B cell (primary cell): ENCODE data around the gene PPP1R13B. TPM values are rescaled to one million over a fixed set of nuclear protein-coding genes. Genes with fewer than 3 reads are reported as not detected.

ENCODE experiments used
- ATAC-seq: fragments of 200-7000 bp; cut with Tn5 transposase; one replicate; pipeline ENCODE4 v1.10.0; 2021; ENCODE audit warnings: low read depth, mild to moderate bottlenecking, moderate number of reproducible peaks, moderate library complexity
- CTCF ChIA-PET: fragments of 350-600 bp; sonication (Branson Sonifier 250); formaldehyde crosslinking; loops from one replicate; lab custom pipeline; 2021; ENCODE audit warnings: antibody characterized with exemption, inconsistent platforms; lab: Charles Lee
- POLR2A ChIA-PET: fragments of 350-600 bp; sonication (Branson Sonifier 250); formaldehyde crosslinking; loops from one replicate; lab custom pipeline; 2021; ENCODE audit warnings: antibody characterized with exemption; lab: Charles Lee
- DNase-seq: peaks from one replicate; pipeline ENCODE4 v3.0.0; 2013
- H2AFZ ChIP-seq: 2 replicates; pipeline ENCODE4 v1.6.1; 2012; ENCODE audit warnings: mild to moderate bottlenecking, low read depth, low read length; ENCODE audit not compliant: insufficient read depth, poor library complexity, severe bottlenecking
- H3K27ac ChIP-seq, 2 donors: 1 replicate in 1 of 2; 2 replicates in 1 of 2; pipeline ENCODE4 v1.5.1; 2012 to 2013; ENCODE audit warnings: low read length in 2 of 2, mild to moderate bottlenecking in 2 of 2, moderate library complexity in 1 of 2
- H3K27me3 ChIP-seq, 4 experiments: fragments of 200-600 bp in 1 of 4; sonication (generic) in 1 of 4; replicated peaks in 1 of 4; 1 replicate in 2 of 4; 2 replicates in 2 of 4; pipeline versions ENCODE4 v1.6.1 to v1.7.0; 2013 to 2016; ENCODE audit warnings: low read length in 3 of 4, mild to moderate bottlenecking in 2 of 4, mixed read lengths in 1 of 4, moderate library complexity in 1 of 4; ENCODE audit not compliant: insufficient read depth in 4 of 4, control insufficient read depth in 3 of 4; ENCODE audit errors: control extremely low read depth in 1 of 4
- H3K36me3 ChIP-seq, 2 experiments: replicated peaks in 1 of 2; 1 replicate in 1 of 2; 2 replicates in 1 of 2; pipeline versions ENCODE4 v1.6.1 to v1.7.1; 2013; ENCODE audit warnings: low read length in 1 of 2; ENCODE audit not compliant: insufficient read depth in 2 of 2, control insufficient read depth in 1 of 2; ENCODE audit errors: control extremely low read depth in 1 of 2, extremely low read depth in 1 of 2
- H3K4me1 ChIP-seq, 2 donors: fragments of 200-600 bp in 1 of 2; sonication (generic) in 1 of 2; 1 replicate in 1 of 2; 2 replicates in 1 of 2; pipeline versions ENCODE4 v1.5.1 to v1.6.1; 2013 to 2017; ENCODE audit warnings: low read length in 2 of 2; ENCODE audit not compliant: control insufficient read depth in 2 of 2, insufficient read depth in 2 of 2
- H3K4me2 ChIP-seq: replicated peaks from 2 replicates; pipeline ENCODE3; 2012; ENCODE audit warnings: mild to moderate bottlenecking, low read depth, low read length; ENCODE audit not compliant: poor library complexity, severe bottlenecking
- H3K4me3 ChIP-seq, 5 experiments: fragments of 200-600 bp in 1 of 5; sonication (generic) in 1 of 5; 1 replicate in 3 of 5; 2 replicates in 2 of 5; pipeline versions ENCODE4 v1.5.1 to v1.7.0; 2011 to 2016; ENCODE audit warnings: low read length in 4 of 5, mild to moderate bottlenecking in 4 of 5, low read depth in 2 of 5, control low read depth in 1 of 5, moderate library complexity in 1 of 5; ENCODE audit not compliant: insufficient read depth in 1 of 5; ENCODE audit errors: control extremely low read depth in 1 of 5, extremely low read depth in 1 of 5
- H3K79me2 ChIP-seq: fragments of 200-600 bp; sonication (generic); one replicate; pipeline ENCODE4 v1.6.0; 2016; ENCODE audit warnings: low read length; ENCODE audit not compliant: control insufficient read depth, insufficient read depth
- H3K9ac ChIP-seq: fragments of 200-600 bp; sonication (generic); 2 replicates; pipeline ENCODE4 v1.6.1; 2017; ENCODE audit warnings: mild to moderate bottlenecking, low read length, moderate library complexity
- H3K9me3 ChIP-seq, 3 donors: one replicate each; pipeline versions ENCODE4 v1.6.1 to v1.7.1; 2013; ENCODE audit warnings: low read length in 2 of 3; ENCODE audit not compliant: control insufficient read depth in 2 of 3, insufficient read depth in 1 of 3; ENCODE audit errors: control extremely low read depth in 1 of 3
- H4K20me1 ChIP-seq: 2 replicates; pipeline ENCODE4 v1.6.0; 2012; ENCODE audit warnings: mild to moderate bottlenecking, low read length; ENCODE audit not compliant: insufficient read depth, control insufficient read depth, poor library complexity, severe bottlenecking
- H3K27ac Mint-ChIP-seq: one replicate; pipeline ENCODE4 v1.8.0; 2021; ENCODE audit warnings: mixed read lengths
- H3K27me3 Mint-ChIP-seq: one replicate; pipeline ENCODE4 v1.8.0; 2021; ENCODE audit warnings: mixed read lengths
- H3K4me1 Mint-ChIP-seq: one replicate; pipeline ENCODE4 v1.8.0; 2021; ENCODE audit warnings: mixed read lengths
- H3K4me3 Mint-ChIP-seq: one replicate; pipeline ENCODE4 v1.8.0; 2021; ENCODE audit warnings: mixed read lengths
- H3K9me3 Mint-ChIP-seq: one replicate; pipeline ENCODE4 v1.8.0; 2022; ENCODE audit warnings: mixed read lengths; ENCODE audit not compliant: insufficient read depth
- CTCF ChIP-seq: fragments of 200-600 bp; IDR thresholded peaks from one replicate; pipeline ENCODE4 v1.8.0; 2022; ENCODE audit warnings: antibody characterized with exemption, mild to moderate bottlenecking
- EZH2 ChIP-seq: IDR thresholded peaks from 2 replicates; pipeline ENCODE4 v1.6.1; 2012; ENCODE audit warnings: borderline replicate concordance, low read depth, mild to moderate bottlenecking, moderate library complexity, low read length; ENCODE audit not compliant: insufficient read depth, poor library complexity, severe bottlenecking
- WGBS: methylation state at CpG from one replicate; pipeline ENCODE4 v1.1.5; 2013; ENCODE audit warnings: missing lambda C conversion rate; ENCODE audit not compliant: insufficient coverage; 5-methylcytosine and 5-hydroxymethylcytosine counted together
- intact Hi-C: fragments of 100-400 bp; cut with micrococcal nuclease; formaldehyde crosslinking; loops from one replicate; pipeline ENCODE4 v1.10.0; 2022
- polyA plus RNA-seq: library from polyadenylated mRNA; depleted of rRNA; stranded (reverse); fragments of >200 nt; gene quantifications from 2 replicates; pipeline ENCODE4 v1.2.3, GENCODE V29; 2012
- total RNA-seq, 2 donors: library from RNA; stranded (reverse); fragments of 120-200 nt in 1 of 2; gene quantifications; 1 replicate in 1 of 2; 2 replicates in 1 of 2; pipeline versions ENCODE4 v1.2.3 to v1.2.4, GENCODE V29; 2013 to 2022

Gene PPP1R13B
- total and polyA plus RNA-seq, 2 donors (not counting 1 experiment from before 2014, with no cell fraction given): 10.1 to 27.7 TPM

GRCh38 chr14:103739466-103739792 is 107.9 kb downstream of the PPP1R13B start:
- WGBS: 95% methylated on average over 6 of the region's 6 CpGs
- TF ChIP-seq CTCF (no peak), EZH2 (no peak)
- no peaks in the 10 kb centered on the region for H3K79me2 ChIP-seq
- no peak overlapping the region for H2AFZ ChIP-seq
- H3K27me3 ChIP-seq: no peaks in the 10 kb centered on the region
- no peak overlapping the region for H3K9ac ChIP-seq
- no peak overlapping the region for H3K27ac Mint-ChIP-seq
- ChIA-PET CTCF (no interaction called here), POLR2A (no interaction called here)
- no peak overlapping the region for H3K4me3 Mint-ChIP-seq
- H3K4me2 ChIP-seq: no peak overlapping the region
- no peaks in the 10 kb centered on the region for H4K20me1 ChIP-seq
- H3K4me1 Mint-ChIP-seq: no peaks in the 10 kb centered on the region
- no peak overlapping the region for H3K27ac ChIP-seq
- H3K9me3 Mint-ChIP-seq: no peaks in the 10 kb centered on the region
- no peak overlapping the region for H3K4me3 ChIP-seq
- no peaks in the 10 kb centered on the region for H3K4me1 ChIP-seq
- no peak for DNase-seq
- no peaks in the 10 kb centered on the region for H3K9me3 ChIP-seq
- intact Hi-C loops: no loop called here
- ATAC-seq: no peak
- no peaks in the 10 kb centered on the region for H3K27me3 Mint-ChIP-seq
- peaks cover 0 to 10% of the 10 kb centered on the region in 2 experiments for H3K36me3 ChIP-seq

- Mint-ChIP-seq H3K4me1 (no peaks in the 10 kb centered on the region), H3K27ac (no peak overlapping the region), H3K27me3 (no peaks in the 10 kb centered on the region), H3K4me3 (no peak overlapping the region), H3K9me3 (no peaks in the 10 kb centered on the region)
- no peak overlapping the region for H3K9ac ChIP-seq
- 94% methylated on average over 34 of the region's 34 CpGs for WGBS
- no peaks in the 10 kb centered on the region for H4K20me1 ChIP-seq
- CTCF ChIA-PET: no interaction called here
- no peaks in the 10 kb centered on the region for H3K9me3 ChIP-seq
- H3K4me3 ChIP-seq: no peak overlapping the region
- H3K4me1 ChIP-seq: no peaks in the 10 kb centered on the region
- no peaks in the 10 kb centered on the region for H3K79me2 ChIP-seq
- DNase-seq: no peak
- H3K4me2 ChIP-seq: no peak overlapping the region
- ATAC-seq: no peak
- H2AFZ ChIP-seq: no peak overlapping the region
- no peak overlapping the region for H3K27ac ChIP-seq
- H3K36me3 ChIP-seq: peaks cover 0 to 10% of the 10 kb centered on the region in 2 experiments
- TF ChIP-seq CTCF: no peak
- TF ChIP-seq EZH2: no peak
- no peaks in the 10 kb centered on the region for H3K27me3 ChIP-seq
- POLR2A ChIA-PET: no interaction called here
- intact Hi-C loops: no loop called here
Measured at GRCh38 chr14:103738701-103739451, 108.5 kb downstream of the PPP1R13B start.
